ENCODE measurements around the gene RPL18. TPM values are rescaled to one million over a fixed set of nuclear protein-coding genes. Genes with fewer than 3 reads are reported as not detected.

RPL18 gene
- total and polyA plus RNA-seq, 9 of the 15 experiments (the other 6 are each of a cell fraction or from before 2014, with no cell fraction given): 312 to 2,635 (median 1,653) TPM

DNA sequence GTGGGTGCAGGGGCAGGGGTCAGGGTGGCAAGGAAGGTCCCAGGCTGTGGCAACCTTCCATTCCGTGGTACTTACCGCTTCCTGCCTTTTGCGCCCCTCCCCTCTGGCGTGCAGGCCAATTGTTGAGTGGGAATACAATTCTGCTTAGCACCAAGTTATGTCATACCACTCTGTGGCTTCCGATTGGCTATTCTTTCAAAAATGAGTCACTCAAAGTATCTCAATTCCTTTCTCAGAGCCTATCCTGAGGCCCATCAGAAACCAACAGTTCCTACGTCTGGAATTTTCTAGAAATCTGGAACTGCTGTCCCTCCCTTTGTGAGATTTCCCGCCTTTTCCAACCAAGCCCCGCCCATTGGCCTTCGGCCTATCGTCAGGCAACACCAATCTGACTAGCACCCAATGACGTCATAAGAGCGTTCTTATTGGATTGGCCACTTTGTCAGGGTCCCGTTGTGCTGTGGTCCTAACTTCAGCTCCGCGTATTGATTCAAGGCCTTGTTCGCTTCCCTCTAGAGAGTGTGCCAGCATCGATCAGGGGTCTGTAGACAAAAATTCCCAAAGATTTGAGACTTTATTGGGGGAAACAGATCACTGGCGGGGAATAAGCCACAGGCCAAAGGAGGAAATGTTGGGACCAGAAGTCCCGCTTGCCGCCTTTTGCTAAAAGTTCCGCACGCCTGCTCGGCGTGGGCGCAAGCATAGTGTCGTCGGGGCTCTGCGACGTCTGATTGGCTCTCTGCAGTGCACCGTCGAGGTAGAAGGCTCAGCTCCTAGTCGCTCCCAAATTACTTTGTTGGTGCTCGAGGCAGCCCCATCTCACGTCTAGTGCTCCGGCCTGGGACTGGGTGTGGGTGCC is 42.1 kb upstream of the RPL18 start (continued):
- TF ChIP-seq, protein P1, sequence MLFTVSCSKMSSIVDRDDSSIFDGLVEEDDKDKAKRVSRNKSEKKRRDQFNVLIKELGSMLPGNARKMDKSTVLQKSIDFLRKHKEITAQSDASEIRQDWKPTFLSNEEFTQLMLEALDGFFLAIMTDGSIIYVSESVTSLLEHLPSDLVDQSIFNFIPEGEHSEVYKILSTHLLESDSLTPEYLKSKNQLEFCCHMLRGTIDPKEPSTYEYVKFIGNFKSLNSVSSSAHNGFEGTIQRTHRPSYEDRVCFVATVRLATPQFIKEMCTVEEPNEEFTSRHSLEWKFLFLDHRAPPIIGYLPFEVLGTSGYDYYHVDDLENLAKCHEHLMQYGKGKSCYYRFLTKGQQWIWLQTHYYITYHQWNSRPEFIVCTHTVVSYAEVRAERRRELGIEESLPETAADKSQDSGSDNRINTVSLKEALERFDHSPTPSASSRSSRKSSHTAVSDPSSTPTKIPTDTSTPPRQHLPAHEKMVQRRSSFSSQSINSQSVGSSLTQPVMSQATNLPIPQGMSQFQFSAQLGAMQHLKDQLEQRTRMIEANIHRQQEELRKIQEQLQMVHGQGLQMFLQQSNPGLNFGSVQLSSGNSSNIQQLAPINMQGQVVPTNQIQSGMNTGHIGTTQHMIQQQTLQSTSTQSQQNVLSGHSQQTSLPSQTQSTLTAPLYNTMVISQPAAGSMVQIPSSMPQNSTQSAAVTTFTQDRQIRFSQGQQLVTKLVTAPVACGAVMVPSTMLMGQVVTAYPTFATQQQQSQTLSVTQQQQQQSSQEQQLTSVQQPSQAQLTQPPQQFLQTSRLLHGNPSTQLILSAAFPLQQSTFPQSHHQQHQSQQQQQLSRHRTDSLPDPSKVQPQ (CRISPR knock-in tag; IDR thresholded peaks at IDR 0.05; ENCODE audit: borderline replicate concordance): no peak
- TF ChIP-seq ETS2 (tag; IDR thresholded peaks at IDR 0.05; ENCODE audit: borderline replicate concordance, poor library complexity, severe bottlenecking) (no peak), E2F3 (CRISPR knock-in tag; IDR thresholded peaks at IDR 0.05) (peak; percentile 97), RFX7 (CRISPR knock-in tag; IDR thresholded peaks at IDR 0.05) (no peak), NFXL1 (CRISPR knock-in tag; IDR thresholded peaks at IDR 0.05) (no peak), E2F8 (IDR thresholded peaks at IDR 0.05; ENCODE audit: low read depth, partially characterized antibody) (peak; percentile 98), ZKSCAN8 (CRISPR knock-in tag; IDR thresholded peaks at IDR 0.05) (no peak), CBFA2T2 (conservative IDR thresholded peaks at IDR 0.05) (no peak), HMG20A (CRISPR knock-in tag; conservative IDR thresholded peaks at IDR 0.05) (no peak), XRCC3 (IDR thresholded peaks at IDR 0.05) (no peak), ZNF695 (CRISPR knock-in tag; IDR thresholded peaks at IDR 0.05) (no peak), CCAR2 (IDR thresholded peaks at IDR 0.05; ENCODE audit: low read depth, low read length) (no peak), SAFB (IDR thresholded peaks at IDR 0.05; ENCODE audit: borderline replicate concordance, low read depth, low read length) (no peak), CHD2 (IDR thresholded peaks at IDR 0.05; ENCODE audit: low read depth, low read length) (no peak), CBFB (CRISPR knock-in tag; IDR thresholded peaks at IDR 0.05) (no peak), NRF1 (conservative IDR thresholded peaks at IDR 0.05 in 1 of 2, IDR thresholded peaks at IDR 0.05 in 1 of 2) (peak; percentile 38 to 41; a peak in 2 of 4 replicates)
- TF ChIP-seq, protein P2, sequence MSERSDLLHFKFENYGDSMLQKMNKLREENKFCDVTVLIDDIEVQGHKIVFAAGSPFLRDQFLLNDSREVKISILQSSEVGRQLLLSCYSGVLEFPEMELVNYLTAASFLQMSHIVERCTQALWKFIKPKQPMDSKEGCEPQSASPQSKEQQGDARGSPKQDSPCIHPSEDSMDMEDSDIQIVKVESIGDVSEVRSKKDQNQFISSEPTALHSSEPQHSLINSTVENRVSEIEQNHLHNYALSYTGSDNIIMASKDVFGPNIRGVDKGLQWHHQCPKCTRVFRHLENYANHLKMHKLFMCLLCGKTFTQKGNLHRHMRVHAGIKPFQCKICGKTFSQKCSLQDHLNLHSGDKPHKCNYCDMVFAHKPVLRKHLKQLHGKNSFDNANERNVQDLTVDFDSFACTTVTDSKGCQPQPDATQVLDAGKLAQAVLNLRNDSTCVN (CRISPR knock-in tag; IDR thresholded peaks at IDR 0.05): no peak
- TF ChIP-seq, protein P3, sequence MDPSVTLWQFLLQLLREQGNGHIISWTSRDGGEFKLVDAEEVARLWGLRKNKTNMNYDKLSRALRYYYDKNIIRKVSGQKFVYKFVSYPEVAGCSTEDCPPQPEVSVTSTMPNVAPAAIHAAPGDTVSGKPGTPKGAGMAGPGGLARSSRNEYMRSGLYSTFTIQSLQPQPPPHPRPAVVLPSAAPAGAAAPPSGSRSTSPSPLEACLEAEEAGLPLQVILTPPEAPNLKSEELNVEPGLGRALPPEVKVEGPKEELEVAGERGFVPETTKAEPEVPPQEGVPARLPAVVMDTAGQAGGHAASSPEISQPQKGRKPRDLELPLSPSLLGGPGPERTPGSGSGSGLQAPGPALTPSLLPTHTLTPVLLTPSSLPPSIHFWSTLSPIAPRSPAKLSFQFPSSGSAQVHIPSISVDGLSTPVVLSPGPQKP (CRISPR knock-in tag; IDR thresholded peaks at IDR 0.05): no peak
- TF ChIP-seq, protein P4, sequence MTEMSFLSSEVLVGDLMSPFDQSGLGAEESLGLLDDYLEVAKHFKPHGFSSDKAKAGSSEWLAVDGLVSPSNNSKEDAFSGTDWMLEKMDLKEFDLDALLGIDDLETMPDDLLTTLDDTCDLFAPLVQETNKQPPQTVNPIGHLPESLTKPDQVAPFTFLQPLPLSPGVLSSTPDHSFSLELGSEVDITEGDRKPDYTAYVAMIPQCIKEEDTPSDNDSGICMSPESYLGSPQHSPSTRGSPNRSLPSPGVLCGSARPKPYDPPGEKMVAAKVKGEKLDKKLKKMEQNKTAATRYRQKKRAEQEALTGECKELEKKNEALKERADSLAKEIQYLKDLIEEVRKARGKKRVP (CRISPR knock-in tag; IDR thresholded peaks at IDR 0.05): no peak

All from K562 (cell line).